ENCODE results near the gene TSR3.
A peak's percentile ranks its signal among the peaks of the same experiment; 100 is the strongest.

The TSR3 gene

DNA sequence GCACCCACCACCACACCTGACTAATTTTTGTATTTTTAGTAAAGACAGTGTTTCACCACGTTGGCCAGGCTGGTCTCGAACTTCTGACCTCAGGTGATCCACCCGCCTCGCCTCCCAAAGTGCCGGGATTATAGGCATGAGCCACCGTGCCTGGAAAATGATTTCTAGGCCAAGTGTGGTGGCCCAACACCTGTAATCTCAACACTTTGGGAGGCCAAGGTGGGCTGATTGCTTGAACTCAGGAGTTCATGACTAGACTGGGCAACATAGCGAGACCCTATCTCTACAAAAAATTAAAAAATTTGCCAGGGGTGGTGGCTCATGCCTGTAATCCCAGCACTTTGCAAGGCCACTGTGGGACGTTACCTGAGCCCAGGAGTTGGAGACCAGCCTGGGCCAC, 29.3 kb downstream of the TSR3 start:
- no peak for DNase-seq

DNA sequence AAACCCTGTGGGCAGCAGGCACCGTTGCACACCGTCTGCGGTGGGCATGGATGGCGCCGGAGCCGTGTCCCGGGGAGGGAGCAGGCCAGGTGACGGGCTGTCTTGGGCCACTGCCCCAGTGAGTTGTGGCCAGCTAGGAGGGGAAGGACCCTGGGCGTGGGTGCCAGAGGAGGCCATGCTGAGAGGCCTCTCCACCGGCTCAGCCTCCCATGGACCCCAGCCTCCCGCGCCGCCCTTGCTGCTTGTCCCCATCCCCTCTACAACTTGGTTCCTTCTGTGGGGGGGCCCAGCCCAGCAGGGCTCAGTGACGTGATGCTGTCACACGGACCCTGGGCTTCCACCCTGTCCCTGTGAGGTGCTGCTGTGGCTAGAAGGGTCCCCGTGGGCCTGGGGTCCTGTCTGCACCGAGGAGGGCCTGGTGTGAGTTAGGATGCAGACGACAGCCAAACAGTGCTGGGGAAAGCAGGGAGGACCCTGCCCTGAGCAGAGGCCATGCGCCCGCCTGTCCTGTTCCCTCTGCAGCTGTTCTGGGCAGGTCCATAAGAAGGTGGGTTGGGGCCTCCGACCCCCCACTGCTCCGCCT, 30.9 kb downstream of the TSR3 start:
- no peak for DNase-seq

DNA sequence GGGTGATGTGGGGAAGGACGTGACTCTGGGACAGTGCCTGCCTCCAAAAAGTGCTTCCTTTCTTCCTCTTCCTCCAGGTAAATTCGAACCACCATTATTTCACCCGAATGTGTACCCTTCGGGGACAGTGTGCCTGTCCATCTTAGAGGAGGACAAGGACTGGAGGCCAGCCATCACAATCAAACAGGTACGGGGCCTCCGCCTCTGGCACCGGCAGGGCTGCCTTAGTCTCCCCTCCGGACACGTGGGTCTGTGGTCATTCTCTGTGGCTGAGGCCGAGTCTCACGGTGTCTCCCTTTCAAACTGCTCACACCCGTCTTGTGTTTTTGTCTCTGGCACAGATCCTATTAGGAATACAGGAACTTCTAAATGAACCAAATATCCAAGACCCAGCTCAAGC, 31.6 kb downstream of the TSR3 start:
- no peak for DNase-seq

DNA sequence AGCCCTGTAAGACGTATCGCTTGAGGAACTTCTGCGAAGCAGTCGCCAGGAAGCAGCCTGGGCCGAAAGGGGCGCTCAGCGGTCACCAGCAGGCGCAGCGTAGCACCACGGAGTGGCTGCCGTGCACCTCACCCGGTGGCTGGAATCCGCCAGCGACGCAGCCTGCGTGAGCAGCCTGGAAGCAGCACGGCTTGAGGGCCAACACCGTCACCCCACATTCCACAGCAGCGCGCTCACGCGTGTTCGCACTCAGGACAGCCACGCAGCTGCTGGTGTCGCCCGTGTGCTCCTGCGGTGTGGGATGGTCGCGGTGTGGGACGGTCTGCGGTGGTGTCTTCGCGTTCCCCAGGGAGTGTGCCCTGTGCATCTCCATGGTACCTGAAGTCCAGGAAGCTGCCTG, 32.6 kb downstream of the TSR3 start:
- DNase-seq, result no peak

DNA sequence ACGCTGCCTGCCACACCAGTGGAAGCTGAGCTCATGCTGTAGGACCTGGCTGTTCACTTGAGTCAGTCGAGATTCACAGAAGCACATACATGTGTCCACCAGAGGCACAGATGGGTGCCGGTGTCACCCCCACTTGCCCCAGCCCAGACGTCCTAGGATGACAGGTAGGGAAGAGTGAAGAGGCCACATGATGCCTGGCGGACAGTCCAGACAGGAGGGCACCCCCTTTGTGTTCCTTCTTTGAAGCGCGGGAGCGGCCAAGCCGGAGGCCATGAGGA, 33.5 kb downstream of the TSR3 start:
- no peak for DNase-seq

DNA sequence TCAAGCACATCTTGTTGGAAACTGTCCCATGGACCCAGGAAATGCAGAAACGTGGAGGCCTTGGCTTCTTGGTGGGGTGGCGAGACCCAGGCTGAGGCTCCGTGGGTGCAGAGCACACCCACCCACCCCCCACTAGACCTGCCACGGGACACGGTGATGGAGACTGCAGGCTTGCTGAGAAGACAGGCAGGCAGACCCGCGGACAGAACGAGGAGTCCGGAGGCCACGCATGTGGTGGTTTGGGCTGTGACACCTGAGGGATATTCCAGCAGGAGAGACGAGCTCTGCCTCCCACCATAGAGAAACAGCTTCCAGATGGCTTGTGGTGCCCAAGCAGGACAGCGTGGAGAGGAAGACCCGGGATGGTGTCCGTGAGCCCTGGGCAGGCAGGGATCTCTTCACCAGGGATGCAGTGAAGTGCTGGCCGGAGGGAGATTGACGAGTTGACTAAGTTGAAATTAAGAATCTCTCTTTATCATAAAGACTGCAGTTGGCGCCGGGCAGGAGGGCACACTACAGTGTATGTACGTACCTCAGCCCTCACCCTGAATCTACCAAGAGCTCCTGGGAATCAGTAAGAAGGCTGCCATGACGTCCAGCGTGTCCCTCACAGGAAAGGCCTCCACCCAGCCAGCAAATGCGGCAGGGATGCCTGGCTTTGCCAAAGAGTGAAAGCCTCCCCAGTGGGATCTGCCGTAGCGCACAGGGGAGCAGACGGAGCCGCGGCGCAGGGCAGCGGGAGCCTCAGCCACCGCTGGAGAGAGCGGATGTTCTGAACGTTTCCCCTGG, 34.0 kb downstream of the TSR3 start:
- DNase-seq, result no peak

DNA sequence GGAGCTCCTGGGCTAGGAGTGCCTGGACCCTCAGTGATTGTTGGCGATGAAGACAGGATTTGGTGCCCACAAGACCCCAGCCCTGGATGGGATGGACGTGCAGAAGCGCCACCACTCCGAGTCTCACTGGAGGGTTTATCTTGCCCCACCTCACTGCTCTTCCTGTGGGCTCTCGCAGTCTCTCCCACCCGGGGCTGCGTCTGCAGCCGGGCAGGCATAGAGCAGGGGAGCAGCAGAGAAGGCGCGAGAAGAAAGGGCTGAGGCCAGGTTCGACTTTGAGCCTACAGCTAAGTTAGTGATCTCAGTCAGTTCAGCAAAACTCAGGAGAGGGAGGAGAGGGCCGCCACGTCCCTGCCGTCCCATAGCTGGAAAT, 35.7 kb downstream of the TSR3 start:
- DNase-seq, result no peak

DNA sequence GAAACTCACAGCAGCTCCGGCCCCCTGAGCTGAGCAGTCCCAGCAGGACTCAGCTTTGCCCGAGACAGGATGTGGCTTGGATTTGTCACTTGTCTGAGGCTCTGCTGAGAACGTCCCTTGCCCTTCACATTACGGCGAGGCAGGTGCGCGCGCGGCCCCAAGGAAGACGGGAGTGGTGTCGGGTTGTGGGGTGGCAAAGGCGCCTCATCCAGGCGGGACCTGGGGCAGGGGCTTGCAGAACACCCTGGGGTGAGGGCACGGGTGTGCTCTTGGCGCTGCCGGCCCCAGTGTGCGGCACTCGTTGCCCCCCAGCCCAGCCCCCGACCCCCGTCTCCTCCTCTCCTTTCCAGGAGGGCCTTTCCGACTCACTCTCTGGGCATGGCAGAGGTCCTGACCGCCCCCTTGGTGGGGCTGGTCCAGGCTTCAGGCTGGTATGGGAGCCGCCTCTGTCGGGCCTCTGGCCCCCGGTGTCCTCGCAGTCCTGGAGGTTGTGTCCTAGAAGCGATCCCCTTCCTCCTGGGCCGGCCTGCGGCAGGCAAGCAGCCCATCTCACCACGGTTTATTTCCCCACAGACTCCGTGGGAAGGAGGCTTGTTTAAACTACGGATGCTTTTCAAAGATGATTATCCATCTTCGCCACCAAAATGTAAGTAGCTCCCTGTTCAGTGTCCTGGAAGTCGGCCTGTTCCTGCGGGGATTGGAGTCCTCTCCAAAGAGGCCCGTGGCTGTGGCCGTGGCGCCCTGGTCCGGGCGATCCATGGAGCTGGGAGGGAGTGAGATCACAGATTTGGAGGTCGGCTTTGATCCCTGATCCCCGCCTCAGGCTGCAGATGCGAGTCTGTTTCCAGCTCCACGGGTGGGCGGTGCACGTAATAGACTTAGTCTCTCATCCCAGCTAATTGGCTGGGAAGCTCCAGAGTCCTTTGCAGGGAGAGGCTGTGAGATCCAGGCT, 36.3 kb downstream of the TSR3 start:
- no peak for DNase-seq

DNA sequence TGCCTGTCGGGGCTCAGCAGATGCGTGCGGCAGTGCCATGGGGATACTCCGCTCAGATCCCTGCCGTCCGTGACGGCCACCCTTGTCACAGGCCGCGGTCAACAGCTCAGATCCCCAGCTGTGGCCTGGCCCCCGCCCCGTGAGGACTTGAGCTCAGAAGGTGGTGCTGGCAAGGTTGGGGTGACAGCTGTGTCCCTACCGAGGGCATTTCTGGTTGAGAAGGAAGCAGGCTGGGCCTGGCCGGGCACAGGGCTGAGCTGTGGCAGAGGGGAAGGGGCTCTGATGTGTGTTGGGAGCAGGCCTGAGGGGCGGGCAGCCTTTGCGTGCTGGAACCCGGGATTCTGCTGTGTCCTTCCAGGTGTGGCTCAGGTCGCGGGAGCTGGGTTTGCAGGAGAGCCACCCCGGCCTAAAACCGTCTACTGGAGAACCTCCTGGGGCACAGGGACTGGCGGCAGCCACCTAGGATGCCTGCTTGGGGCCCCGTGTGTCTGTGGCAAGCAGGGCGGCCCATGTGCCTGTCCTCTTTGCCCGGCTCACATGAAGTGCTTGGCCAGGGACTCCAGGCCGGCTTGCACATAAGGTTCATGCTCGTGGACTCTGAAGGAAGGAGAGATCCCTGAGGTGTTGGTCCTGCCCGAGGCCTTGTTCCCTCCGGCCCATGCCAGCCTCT, 37.1 kb downstream of the TSR3 start:
- no peak for DNase-seq

DNA sequence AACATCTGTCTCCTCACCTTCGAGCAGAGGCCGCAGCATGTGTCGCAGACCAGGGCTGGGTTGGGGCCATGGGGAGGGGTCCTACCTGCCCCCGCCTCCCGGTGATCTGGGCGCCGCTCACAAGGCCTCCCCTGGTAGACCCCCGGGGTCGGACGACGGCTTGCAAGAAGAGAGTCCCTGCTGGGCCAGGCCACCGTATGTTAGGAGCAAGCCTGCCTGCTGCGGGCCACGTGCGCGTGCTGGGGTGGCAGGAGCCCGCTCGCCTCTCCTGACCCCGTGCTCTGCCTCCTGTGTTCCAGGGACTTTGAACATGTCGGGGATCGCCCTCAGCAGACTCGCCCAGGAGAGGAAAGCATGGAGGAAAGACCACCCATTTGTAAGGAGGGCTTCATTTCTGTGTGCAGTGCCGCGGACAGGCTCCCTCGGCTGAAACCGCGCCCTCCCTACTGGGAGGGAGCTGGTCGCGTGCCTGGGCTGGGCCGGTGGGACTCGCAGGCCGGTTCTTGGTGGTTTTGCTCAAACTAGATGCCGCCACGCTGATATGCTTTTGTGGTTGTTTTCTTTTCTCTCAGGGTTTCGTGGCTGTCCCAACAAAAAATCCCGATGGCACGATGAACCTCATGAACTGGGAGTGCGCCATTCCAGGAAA, 37.8 kb downstream of the TSR3 start:
- DNase-seq, result no peak

DNA sequence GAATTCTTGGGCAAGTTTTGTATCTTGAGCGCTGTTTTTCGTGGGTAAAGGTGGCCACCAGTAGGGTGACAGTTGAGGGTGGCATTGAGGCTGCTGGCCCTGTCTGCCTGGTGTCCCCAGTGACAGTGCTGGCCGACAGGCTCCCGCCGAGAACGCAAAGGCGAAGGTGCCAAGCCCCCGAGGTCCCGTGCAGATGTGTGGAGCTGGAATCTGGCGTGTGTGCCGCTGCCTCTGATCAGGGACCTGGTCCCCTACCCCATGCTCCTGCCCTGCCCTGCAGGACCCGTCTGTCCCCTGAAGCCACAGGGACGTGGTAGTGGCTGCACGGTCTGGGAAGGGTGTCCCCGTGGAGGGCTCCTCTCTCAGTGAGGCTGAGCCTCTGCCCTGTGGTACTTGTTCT, 38.8 kb downstream of the TSR3 start:
- no peak for DNase-seq

DNA sequence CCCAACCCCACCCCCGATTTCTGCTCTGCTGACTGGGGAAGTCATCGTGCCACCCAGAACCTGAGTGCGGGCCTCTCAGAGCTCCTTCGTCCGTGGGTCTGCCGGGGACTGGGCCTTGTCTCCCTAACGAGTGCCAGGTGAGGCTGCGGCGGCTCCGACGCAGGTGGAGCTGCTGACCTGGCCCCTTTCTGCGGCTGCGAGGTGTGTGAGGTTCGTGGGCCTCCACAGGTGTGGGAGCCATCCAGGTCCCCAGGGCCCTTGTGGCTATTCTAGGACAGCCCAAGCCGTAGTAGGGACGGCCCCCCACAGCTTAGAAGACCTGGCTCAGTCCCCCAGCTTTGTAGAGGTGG, 39.2 kb downstream of the TSR3 start:
- DNase-seq, result no peak

DNA sequence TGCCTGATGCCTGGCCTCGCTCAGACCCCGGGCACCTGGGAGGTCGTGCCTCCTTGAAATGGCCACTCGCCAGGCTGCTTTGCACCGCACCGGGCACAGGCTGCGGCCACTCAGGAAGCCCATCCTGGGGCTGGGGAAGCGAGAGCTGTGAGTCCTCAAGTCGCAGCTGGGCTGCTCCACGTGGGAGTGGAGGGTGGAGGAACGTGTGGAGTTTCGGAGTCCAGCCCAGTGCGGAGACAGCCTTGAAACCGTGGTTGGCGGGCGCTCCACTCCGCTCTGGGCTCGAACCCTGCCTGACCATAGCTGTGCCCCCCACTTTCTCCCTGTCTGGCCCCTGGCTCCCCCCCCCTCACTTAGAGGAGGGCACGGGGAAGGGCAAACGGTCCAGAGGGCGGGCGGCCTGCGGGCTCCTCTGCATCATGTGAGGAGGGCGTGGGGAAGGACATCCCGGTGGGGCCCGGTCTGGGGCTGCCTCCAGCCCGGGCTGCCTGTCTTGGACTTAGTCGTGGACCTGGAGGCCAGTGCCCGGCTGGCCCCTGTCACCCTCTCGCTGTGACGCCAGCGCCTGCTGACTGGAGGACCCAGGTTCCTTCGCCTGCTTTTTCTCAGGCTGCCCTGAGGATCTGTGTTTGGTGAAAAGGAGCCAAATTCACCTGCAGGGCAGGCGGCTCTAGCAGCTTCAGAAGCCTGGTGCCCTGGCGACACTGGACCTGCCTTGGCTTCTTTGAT, 39.8 kb downstream of the TSR3 start:
- no peak for DNase-seq

DNA sequence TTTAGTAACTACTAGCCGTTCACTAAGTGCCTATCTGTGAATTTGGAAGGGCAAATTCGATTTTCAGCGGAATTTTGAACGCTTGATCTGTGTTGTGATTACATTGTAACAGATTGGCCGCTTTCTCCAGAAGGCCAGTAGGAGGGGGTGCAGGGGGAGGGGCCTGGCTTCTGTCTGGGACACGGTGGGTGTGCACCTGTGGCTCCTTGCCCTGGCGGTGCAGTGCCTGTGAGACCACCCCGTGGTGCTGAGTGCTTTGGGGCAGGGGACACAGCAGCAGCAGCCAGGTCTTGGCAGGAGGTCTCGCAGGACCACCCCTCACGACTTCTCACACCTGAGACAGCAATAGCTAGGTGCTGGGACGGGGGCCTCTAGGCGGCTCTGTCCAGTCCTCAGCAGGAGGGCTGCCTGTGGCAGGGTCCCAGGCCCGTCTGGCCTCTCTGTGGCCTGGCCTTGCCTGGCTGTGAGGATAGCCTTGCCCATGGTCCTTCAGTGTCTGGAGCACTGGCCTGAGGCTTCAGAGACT, 40.4 kb downstream of the TSR3 start:
- no peak for DNase-seq

DNA sequence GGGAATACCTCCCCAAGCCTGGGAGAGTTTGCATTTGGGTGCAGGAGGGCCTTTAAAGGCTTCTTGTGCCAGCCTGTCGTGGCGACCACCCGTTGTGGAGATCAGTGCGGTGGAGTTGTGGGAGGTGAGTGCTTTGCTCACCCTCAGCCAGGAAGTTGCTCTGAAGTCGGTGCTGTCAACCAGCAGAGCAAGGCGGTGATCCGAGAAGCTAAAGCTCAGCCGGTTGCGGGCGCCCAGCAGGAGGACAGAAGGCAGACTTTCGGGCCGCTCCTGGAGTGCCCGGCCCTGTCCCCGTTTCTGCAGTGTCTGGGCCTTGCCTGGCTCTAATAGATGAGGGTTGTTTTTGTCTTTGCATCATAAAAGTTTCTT, 40.9 kb downstream of the TSR3 start:
- no peak for DNase-seq

DNA sequence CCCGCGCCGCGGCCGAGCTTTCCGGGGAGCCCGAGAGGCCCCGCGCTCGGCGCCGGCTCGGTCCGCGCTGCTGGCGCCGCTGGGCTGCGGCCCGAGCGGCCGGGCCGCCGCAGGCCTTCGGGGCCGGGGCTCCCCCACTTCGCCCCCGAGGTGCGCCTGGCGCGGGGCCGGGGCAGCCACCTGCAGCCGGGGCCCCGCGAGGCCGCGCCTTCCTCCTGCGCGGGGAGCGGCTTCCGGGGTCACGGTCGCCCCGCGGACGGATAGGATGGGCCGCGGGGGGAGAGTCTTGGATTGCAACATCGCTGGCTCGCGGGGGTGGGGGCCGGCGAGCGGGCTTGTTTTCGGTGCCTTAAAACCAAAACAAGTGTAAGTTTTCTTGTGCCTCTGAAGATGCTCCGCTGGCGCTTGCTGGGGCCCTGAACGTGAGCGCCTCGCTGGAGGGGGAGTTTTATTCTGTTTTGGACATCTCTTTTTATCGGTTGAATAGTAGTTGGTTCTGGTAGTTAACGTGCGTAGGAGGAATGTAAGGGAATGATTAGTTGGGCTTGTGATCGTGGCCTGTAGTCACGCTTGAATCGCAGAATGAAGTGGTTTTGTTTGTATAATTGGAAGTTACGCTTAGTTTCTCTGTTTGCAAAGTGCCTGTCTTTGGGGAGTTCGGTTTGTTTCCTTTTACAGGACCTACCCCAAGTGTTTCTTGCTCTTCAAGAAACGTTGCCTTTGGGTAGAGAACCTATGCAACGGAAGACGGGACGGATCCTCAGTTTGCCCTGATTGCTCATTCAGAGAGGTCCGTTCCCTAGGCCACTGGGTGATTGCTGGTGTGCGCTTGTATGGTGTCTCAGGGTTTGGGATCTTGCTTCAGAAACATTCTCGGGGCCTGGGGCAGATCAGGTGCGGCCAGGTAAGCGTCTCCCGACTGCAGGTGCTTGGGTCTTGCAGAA, 41.5 kb downstream of the TSR3 start:
- no peak for DNase-seq

DNA sequence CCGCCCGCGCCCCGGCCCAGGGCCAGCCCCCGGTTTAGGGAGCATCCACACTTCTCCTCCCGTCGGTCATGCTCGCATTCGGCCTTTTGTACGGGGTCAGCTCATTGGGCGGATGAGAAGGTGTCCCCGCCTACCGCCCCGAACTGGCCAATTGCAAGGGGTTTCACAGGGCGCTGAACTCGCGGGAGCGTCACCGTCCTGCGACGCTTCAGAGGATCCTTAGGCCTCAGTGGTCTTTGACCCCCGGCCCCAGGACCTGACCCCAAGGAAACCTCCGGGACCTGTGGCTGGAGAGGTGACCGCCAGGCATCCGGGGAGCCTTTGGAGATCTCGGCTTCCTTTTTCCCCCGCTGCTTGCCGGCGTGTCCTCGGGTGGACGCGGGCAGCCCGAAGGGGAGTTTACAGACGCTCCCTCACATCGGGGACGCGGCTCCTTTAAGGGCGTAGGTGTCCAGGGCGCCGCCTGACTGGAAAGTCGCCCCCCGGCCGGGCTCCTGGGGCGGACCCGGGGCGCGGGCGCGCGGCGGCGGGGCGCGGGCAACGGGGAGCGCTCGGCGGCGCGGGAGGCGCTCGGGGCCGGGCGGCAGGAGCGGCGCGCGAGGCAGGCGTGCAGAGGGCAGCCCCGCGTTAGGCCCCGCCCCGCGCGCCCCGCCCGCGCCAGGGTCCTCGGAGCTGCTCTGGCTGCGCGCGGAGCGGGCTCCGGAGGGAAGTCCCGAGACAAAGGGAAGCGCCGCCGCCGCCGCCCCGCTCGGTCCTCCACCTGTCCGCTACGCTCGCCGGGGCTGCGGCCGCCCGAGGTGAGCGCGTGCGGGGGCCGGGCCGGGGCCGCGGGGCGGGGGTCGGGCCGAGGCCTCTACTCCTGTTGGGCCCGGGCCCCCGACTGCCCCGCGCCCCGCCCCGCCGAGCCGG, 42.4 kb downstream of the TSR3 start, which contains the start of gene UBE2I:
Gene UBE2I (plus strand): TSS at position 660 of the 909 bp plus-strand sequence. CDS start 4,395 bp downstream, outside the sequence.
- peak; percentile 84 for DNase-seq

DNA sequence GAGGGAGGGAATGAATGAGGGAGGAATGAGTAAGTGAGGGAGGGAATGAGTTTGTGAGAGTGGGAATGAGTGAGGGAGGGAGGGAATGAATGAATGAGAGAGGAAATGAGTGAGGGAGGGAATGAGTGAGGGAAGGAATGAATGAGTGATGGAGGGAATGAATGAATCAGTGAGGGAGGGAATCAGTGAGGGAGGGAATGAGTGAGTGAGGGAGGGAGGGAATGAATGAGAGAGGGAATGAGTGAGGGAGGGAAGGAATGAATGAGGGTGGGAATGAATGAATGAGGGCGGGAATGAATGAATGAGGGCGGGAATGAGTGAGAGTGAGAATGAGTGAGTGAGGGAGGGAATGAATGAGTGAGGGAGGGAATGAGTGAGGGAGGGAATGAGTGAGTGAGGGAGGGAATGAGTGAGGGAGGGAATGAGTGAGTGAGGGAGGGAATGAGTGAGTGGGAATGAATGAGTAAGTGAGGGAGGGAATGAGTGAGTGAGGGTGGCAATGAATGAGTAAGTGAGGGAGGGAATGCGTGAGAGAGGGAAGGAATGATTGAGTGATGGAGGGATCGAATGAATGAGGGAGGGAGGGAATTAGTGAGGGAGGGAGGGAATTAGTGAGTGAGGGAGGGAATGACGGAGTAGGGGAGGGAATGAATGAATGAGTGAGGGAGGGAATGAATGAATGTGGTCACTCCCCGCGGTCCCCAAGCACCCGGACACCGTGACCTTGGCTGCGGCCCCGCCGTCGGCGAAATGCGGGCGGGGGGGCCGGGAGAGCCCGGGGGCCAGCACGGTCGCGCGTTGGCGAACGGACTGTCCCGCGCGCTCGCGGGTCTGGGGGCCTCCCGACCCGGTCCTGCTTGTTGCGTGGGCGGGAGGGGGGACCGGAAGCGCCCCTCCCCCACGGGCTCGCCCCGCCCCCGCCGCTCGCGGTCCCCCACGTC, 43.4 kb downstream of the TSR3 start:
- no peak for DNase-seq

DNA sequence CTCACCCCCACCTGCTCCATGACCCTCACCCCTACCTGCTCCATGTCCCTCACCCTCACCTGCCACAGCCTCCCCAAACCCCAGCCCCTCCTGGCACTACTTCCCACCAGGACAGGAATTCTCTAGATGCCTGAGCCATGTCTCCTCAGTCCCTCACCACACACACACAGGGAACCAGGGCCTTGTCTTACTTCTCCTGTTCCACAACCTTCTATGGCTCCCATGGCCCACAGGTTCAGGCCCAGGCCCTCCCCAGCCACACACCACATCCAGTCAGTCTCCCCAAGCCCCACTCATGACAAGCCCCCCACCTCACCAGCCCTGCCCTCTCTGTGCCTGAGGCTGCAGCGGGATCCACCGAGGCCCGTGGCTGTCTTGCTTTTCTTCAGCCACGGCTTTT, 45.3 kb downstream of the TSR3 start:
- DNase-seq, result no peak
